ENCODE measurements around the gene LDLRAD4. TPM values are rescaled to one million over a fixed set of nuclear protein-coding genes. Genes with fewer than 3 reads are reported as not detected.

The LDLRAD4 gene
- total RNA-seq, 1 donor = under 0.01 TPM

DNA sequence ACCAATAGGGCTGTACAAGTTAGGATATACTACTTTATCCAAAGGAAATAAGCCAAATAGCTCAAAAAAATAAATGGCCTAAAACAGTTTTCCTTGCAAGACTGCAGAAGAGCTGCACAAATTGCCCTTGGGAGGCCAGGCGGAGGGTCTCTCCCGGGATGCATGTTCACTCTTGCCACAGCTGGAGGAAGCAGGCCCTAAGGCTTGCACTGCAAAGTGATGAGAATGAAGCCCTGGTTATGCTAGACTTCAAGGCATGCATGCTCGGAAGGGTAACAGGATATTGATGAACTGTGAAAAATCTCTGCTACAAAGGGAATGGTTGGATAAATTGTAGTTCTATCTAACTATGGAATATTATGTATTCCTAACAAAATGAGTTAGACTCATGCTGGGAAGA lies 27.5 kb upstream of the LDLRAD4 start:
- no peak for DNase-seq (ENCODE audit: insufficient read length, low spot score, missing footprints)
- no peak overlapping the region for H3K4me3 ChIP-seq (ENCODE audit: insufficient read depth, low read length)
- no peak overlapping the region for H3K27ac ChIP-seq (ENCODE audit: low read depth, low read length)
- no peaks in the 10 kb centered on the region for H4K20me1 ChIP-seq (ENCODE audit: insufficient read depth, low read length)
- H3K27me3 ChIP-seq (ENCODE audit: insufficient read depth, low read length) = no peaks in the 10 kb centered on the region
- H3K36me3 ChIP-seq (ENCODE audit: insufficient read depth, low read length) = no peaks in the 10 kb centered on the region
- TF ChIP-seq, protein P1, sequence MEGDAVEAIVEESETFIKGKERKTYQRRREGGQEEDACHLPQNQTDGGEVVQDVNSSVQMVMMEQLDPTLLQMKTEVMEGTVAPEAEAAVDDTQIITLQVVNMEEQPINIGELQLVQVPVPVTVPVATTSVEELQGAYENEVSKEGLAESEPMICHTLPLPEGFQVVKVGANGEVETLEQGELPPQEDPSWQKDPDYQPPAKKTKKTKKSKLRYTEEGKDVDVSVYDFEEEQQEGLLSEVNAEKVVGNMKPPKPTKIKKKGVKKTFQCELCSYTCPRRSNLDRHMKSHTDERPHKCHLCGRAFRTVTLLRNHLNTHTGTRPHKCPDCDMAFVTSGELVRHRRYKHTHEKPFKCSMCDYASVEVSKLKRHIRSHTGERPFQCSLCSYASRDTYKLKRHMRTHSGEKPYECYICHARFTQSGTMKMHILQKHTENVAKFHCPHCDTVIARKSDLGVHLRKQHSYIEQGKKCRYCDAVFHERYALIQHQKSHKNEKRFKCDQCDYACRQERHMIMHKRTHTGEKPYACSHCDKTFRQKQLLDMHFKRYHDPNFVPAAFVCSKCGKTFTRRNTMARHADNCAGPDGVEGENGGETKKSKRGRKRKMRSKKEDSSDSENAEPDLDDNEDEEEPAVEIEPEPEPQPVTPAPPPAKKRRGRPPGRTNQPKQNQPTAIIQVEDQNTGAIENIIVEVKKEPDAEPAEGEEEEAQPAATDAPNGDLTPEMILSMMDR (IDR thresholded peaks at IDR 0.05; ENCODE audit: extremely low read depth, low read depth, low read length) = no peak
- H2AFZ ChIP-seq (ENCODE audit: low read length) = no peak overlapping the region
- no peaks in the 10 kb centered on the region for H3K79me2 ChIP-seq (ENCODE audit: insufficient read depth, low read length)
- no peaks in the 10 kb centered on the region for H3K4me1 ChIP-seq (ENCODE audit: insufficient read depth, low read length)
- no peaks in the 10 kb centered on the region for H3K9me3 ChIP-seq (ENCODE audit: low read depth, low read length)
- no peak overlapping the region for H3K4me2 ChIP-seq (ENCODE audit: insufficient read depth, low read length)

DNA sequence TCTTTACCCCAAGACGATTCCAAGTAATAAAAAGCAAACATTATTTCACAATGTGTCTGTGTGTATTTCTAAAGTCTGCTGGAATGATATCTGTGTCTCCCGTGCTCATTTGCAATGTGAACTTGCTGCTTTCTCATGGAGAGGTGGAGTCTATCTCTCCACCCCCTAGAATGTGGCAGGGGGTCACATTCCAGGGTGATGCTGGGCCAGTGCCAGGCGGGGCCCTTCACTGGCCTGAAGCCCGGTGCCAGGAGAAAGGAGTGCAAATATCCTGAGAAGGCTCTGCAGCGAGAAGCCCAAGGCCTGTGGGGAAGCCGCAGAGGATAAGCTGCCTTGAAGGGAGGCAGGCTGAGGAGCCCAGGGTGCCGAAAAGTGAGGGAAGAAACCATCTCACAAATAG lies 26.8 kb upstream of the LDLRAD4 start:
- H3K4me1 ChIP-seq (ENCODE audit: insufficient read depth, low read length) = no peaks in the 10 kb centered on the region
- no peaks in the 10 kb centered on the region for H3K79me2 ChIP-seq (ENCODE audit: insufficient read depth, low read length)
- no peaks in the 10 kb centered on the region for H3K9me3 ChIP-seq (ENCODE audit: low read depth, low read length)
- H3K36me3 ChIP-seq (ENCODE audit: insufficient read depth, low read length) = no peaks in the 10 kb centered on the region
- no peak overlapping the region for H2AFZ ChIP-seq (ENCODE audit: low read length)
- H3K27me3 ChIP-seq (ENCODE audit: insufficient read depth, low read length) = no peaks in the 10 kb centered on the region
- H4K20me1 ChIP-seq (ENCODE audit: insufficient read depth, low read length) = no peaks in the 10 kb centered on the region
- H3K27ac ChIP-seq (ENCODE audit: low read depth, low read length) = no peak overlapping the region
- H3K4me2 ChIP-seq (ENCODE audit: insufficient read depth, low read length) = no peak overlapping the region
- DNase-seq (ENCODE audit: insufficient read length, low spot score, missing footprints) = no peak
- TF ChIP-seq, protein P1 (IDR thresholded peaks at IDR 0.05; ENCODE audit: extremely low read depth, low read depth, low read length) = no peak
- no peak overlapping the region for H3K4me3 ChIP-seq (ENCODE audit: insufficient read depth, low read length)

DNA sequence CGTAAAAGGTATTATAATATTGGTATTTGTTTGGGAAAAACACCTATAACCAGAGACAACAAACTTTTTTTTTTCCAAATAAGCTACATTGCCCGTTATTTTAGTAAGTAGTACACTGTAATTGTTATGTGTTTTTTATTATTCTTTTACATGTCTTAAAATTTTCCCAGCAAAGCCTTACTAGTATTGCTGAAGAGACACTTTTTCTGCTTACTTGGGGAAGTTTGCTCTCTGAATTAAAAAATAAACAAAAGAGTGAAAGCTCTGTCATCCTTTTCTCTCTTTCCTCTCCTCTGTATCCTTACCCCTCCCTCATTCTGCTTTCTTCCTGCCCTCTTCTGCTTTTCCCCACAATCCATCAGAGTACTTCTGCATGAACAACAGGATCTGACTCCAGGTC lies 25.6 kb upstream of the LDLRAD4 start:
- H2AFZ ChIP-seq (ENCODE audit: low read length) = no peak overlapping the region
- DNase-seq (ENCODE audit: insufficient read length, low spot score, missing footprints) = no peak
- no peaks in the 10 kb centered on the region for H3K9me3 ChIP-seq (ENCODE audit: low read depth, low read length)
- H3K27ac ChIP-seq (ENCODE audit: low read depth, low read length) = no peak overlapping the region
- H3K4me1 ChIP-seq (ENCODE audit: insufficient read depth, low read length) = no peaks in the 10 kb centered on the region
- no peaks in the 10 kb centered on the region for H3K79me2 ChIP-seq (ENCODE audit: insufficient read depth, low read length)
- H3K4me3 ChIP-seq (ENCODE audit: insufficient read depth, low read length) = no peak overlapping the region
- H3K27me3 ChIP-seq (ENCODE audit: insufficient read depth, low read length) = no peaks in the 10 kb centered on the region
- TF ChIP-seq, protein P1 (IDR thresholded peaks at IDR 0.05; ENCODE audit: extremely low read depth, low read depth, low read length) = no peak
- H3K36me3 ChIP-seq (ENCODE audit: insufficient read depth, low read length) = no peaks in the 10 kb centered on the region
- no peaks in the 10 kb centered on the region for H4K20me1 ChIP-seq (ENCODE audit: insufficient read depth, low read length)
- H3K4me2 ChIP-seq (ENCODE audit: insufficient read depth, low read length) = no peak overlapping the region

DNA sequence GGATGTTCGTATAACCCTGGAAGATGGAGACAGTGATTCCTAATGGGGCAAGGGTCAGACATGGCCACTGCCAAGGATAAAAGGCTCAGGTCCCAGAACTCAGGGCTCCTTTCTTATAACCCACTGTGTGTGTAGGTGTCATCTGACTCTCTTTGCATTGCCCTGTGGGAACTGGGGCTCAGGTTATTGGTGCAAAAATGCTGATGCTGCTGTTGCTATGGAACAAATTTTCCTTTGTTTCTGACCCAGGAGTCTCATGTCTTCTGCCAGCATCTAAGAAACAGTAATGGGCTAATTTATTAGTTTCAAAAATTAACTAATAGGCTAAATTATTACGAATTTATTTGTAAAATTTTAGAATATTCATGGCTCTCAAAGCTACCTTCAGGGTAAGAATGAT lies 24.3 kb upstream of the LDLRAD4 start:
- Histone ChIP-seq H3K27me3 (ENCODE audit: insufficient read depth, low read length) (no peaks in the 10 kb centered on the region), H4K20me1 (ENCODE audit: insufficient read depth, low read length) (no peaks in the 10 kb centered on the region), H3K79me2 (ENCODE audit: insufficient read depth, low read length) (no peaks in the 10 kb centered on the region)

More for the DNA sequence above, 24.3 kb upstream of the LDLRAD4 start:
- no peak overlapping the region for H2AFZ ChIP-seq (ENCODE audit: low read length)
- TF ChIP-seq, protein P1 (IDR thresholded peaks at IDR 0.05; ENCODE audit: extremely low read depth, low read depth, low read length) = no peak
- no peak overlapping the region for H3K4me2 ChIP-seq (ENCODE audit: insufficient read depth, low read length)
- H3K9me3 ChIP-seq (ENCODE audit: low read depth, low read length) = no peaks in the 10 kb centered on the region
- H3K27ac ChIP-seq (ENCODE audit: low read depth, low read length) = no peak overlapping the region
- H3K4me3 ChIP-seq (ENCODE audit: insufficient read depth, low read length) = no peak overlapping the region
- H3K36me3 ChIP-seq (ENCODE audit: insufficient read depth, low read length) = no peaks in the 10 kb centered on the region
- no peak for DNase-seq (ENCODE audit: insufficient read length, low spot score, missing footprints)
- no peaks in the 10 kb centered on the region for H3K4me1 ChIP-seq (ENCODE audit: insufficient read depth, low read length)
